Colonic mucosa (tissue), 4 donors: ENCODE results near the gene KLHDC8A. TPM values are rescaled to one million over a fixed set of nuclear protein-coding genes. Genes with fewer than 3 reads are reported as not detected.
A peak's percentile ranks its signal among the peaks of the same experiment; 100 is the strongest.

Experiments
- DNase-seq: peaks from one replicate; pipeline ENCODE4 v3.0.0-alpha.2; 2020
- H3K27ac ChIP-seq: fragments of 200-600 bp; one replicate; pipeline ENCODE4 v1.8.0; 2021
- H3K27me3 ChIP-seq: fragments of 200-600 bp; one replicate; pipeline ENCODE4 v1.8.0; 2021
- H3K36me3 ChIP-seq: fragments of 200-600 bp; one replicate; pipeline ENCODE4 v1.8.0; 2021
- H3K4me1 ChIP-seq: fragments of 200-600 bp; one replicate; pipeline ENCODE4 v1.8.0; 2021; ENCODE audit warnings: mild to moderate bottlenecking
- H3K4me3 ChIP-seq: fragments of 200-600 bp; one replicate; pipeline ENCODE4 v1.8.0; 2021
- H3K9ac ChIP-seq, 2 donors: one replicate each; pipeline ENCODE4 v1.7.0; 2013; ENCODE audit warnings: control low read depth in 2 of 2, low read depth in 2 of 2, low read length in 2 of 2
- H3K9me3 ChIP-seq: fragments of 200-600 bp; one replicate; pipeline ENCODE4 v1.8.0; 2021
- intact Hi-C: fragments of 100-400 bp; cut with DNase I; formaldehyde crosslinking; loops from one replicate; pipeline ENCODE4 v1.14.1; 2022
- total RNA-seq, 2 donors: library from RNA; stranded (reverse); fragmentation: NEBNext Ultra II Directional in 1 of 2; extraction: Animal tissue kit (Norgen Biotek cat#: 25700) in 1 of 2; gene quantifications; one replicate each; pipeline ENCODE4 v1.2.1, GENCODE V29; 2021
- TF ChIP-seq, protein P1 (sequence below): fragments of 200-600 bp; IDR thresholded peaks from one replicate; pipeline ENCODE4 v1.8.0; 2022; ENCODE audit warnings: antibody characterized with exemption, mild to moderate bottlenecking
- donor health status: healthy.
- donor health status: DM: no; HTN: no; CAD: no.
- donor health status: DM: no; HTN: no; CAD: no.

Gene KLHDC8A
- total RNA-seq, 2 donors from 2014 or later, result 0.44 to 0.58 TPM

DNA sequence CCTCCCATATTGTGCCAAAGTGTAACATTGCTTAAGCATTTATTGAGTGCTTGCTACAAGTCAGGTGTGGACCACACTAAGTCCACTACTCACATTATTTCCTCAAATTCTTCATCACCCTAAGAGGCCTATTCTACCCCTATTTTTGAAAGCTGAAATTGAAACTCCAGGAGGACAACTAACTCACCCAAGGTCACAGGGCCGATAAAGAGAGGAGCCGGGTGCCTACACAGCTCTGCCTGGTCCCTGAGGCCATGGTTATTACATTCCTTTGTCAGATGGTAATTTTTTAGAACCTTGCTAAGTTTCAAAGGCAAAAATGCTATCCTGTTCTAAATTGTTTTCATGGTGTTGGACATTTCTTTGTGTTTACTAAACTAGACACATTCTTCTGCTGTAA is 24.2 kb upstream of the KLHDC8A start:
- no peaks in the 10 kb centered on the region for H3K27me3 ChIP-seq
- intact Hi-C loops, result no loop called here
- TF ChIP-seq, protein P1, sequence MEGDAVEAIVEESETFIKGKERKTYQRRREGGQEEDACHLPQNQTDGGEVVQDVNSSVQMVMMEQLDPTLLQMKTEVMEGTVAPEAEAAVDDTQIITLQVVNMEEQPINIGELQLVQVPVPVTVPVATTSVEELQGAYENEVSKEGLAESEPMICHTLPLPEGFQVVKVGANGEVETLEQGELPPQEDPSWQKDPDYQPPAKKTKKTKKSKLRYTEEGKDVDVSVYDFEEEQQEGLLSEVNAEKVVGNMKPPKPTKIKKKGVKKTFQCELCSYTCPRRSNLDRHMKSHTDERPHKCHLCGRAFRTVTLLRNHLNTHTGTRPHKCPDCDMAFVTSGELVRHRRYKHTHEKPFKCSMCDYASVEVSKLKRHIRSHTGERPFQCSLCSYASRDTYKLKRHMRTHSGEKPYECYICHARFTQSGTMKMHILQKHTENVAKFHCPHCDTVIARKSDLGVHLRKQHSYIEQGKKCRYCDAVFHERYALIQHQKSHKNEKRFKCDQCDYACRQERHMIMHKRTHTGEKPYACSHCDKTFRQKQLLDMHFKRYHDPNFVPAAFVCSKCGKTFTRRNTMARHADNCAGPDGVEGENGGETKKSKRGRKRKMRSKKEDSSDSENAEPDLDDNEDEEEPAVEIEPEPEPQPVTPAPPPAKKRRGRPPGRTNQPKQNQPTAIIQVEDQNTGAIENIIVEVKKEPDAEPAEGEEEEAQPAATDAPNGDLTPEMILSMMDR, result no peak
- DNase-seq, result no peak
- H3K4me3 ChIP-seq, result no peak overlapping the region
- H3K9ac ChIP-seq, result no peak overlapping the region
- no peaks in the 10 kb centered on the region for H3K9me3 ChIP-seq
- H3K27ac ChIP-seq, result no peak overlapping the region
- no peaks in the 10 kb centered on the region for H3K36me3 ChIP-seq
- H3K4me1 ChIP-seq, result no peaks in the 10 kb centered on the region

- TF ChIP-seq, protein P1, result no peak
- Histone ChIP-seq H3K27ac (no peak overlapping the region), H3K36me3 (no peaks in the 10 kb centered on the region), H3K9ac (no peak overlapping the region), H3K9me3 (no peaks in the 10 kb centered on the region), H3K4me1 (no peaks in the 10 kb centered on the region), H3K4me3 (no peak overlapping the region), H3K27me3 (no peaks in the 10 kb centered on the region)
- intact Hi-C loops, result no loop called here
- DNase-seq, result no peak
These were observed 22.3 kb upstream of the KLHDC8A start for GRCh38 chr1:205379056-205379455.

- DNase-seq, result no peak
- no peak overlapping the region for H3K27ac ChIP-seq
- H3K4me1 ChIP-seq, result no peaks in the 10 kb centered on the region
- H3K9ac ChIP-seq, result no peak overlapping the region
- intact Hi-C loops, result no loop called here
- no peaks in the 10 kb centered on the region for H3K27me3 ChIP-seq
- TF ChIP-seq, protein P1, result no peak
- no peak overlapping the region for H3K4me3 ChIP-seq
- no peaks in the 10 kb centered on the region for H3K36me3 ChIP-seq
- H3K9me3 ChIP-seq, result no peaks in the 10 kb centered on the region
These were observed 20.6 kb upstream of the KLHDC8A start for GRCh38 chr1:205377355-205377754.

DNA sequence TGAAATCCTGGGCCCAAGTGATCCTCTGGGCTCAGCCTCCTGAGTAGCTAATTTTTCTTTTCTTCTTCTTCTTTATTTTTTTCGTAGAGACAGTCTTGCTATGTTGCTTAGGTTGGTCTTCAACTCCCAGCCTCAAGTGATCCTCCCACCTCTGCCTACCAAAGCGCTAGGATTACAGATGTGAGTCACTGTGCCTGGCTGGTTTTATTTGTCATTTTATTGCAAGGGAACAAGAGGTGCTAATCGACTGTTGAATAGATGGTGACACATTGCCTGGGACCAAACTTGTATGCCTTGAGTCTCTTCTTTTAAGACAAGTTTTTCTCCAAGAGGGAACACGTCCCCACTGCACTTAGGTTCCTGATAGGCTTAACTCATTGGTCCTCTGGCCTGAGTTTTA is 20.0 kb upstream of the KLHDC8A start:
- no peaks in the 10 kb centered on the region for H3K36me3 ChIP-seq
- H3K4me3 ChIP-seq, result no peak overlapping the region
- H3K9me3 ChIP-seq, result no peaks in the 10 kb centered on the region
- TF ChIP-seq, protein P1, result no peak
- no peaks in the 10 kb centered on the region for H3K27me3 ChIP-seq
- no peaks in the 10 kb centered on the region for H3K4me1 ChIP-seq
- no peak for DNase-seq
- H3K27ac ChIP-seq, result no peak overlapping the region
- H3K9ac ChIP-seq, result no peak overlapping the region
- intact Hi-C loops, result no loop called here

DNA sequence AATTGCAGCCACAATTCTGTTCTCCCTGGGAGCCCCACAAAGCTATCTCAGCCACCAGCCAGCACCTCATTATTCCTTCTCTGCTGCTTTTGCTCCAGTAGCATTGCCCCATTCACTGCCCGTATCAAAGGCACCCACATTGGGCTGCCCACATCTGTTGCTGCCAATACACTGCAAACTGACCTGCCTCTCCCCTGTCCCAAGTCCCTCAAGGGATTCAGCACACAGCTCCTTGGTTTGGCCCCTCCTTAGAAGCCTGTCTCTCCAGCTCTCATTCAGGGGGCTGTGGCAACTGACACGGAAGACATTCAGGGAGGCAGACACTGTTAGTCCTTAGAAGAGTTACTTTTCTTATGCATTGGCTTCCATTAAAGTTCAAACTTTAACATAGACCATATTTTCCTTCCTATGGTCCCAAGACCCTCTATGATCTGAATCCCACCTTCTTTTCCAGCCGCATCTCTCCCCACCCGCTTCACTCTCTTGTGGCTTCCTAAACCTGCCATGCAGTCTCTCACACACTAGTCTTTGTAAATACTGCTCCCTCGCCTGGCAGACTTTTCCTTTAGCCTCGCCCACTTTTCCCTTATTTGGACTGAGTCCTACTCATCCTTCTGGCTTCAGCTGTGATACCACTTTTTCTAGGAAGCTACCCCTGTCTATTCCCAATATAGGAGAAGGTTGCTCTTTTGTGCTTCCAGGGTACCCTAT is 19.3 kb upstream of the KLHDC8A start:
- H3K27ac ChIP-seq, result no peak overlapping the region
- intact Hi-C loops, result no loop called here
- no peaks in the 10 kb centered on the region for H3K9me3 ChIP-seq
- no peaks in the 10 kb centered on the region for H3K4me1 ChIP-seq
- H3K27me3 ChIP-seq, result no peaks in the 10 kb centered on the region
- DNase-seq, result peak; percentile 55
- H3K9ac ChIP-seq, result no peak overlapping the region
- H3K4me3 ChIP-seq, result no peak overlapping the region
- no peaks in the 10 kb centered on the region for H3K36me3 ChIP-seq
- TF ChIP-seq, protein P1, result no peak
